ENCODE measurements around the gene IFIH1. TPM values are rescaled to one million over a fixed set of nuclear protein-coding genes. Genes with fewer than 3 reads are reported as not detected.

The IFIH1 gene
- total and polyA plus RNA-seq, 2 donors (not counting 1 experiment from before 2014, with no cell fraction given) = 29.5 to 54.8 TPM

DNA sequence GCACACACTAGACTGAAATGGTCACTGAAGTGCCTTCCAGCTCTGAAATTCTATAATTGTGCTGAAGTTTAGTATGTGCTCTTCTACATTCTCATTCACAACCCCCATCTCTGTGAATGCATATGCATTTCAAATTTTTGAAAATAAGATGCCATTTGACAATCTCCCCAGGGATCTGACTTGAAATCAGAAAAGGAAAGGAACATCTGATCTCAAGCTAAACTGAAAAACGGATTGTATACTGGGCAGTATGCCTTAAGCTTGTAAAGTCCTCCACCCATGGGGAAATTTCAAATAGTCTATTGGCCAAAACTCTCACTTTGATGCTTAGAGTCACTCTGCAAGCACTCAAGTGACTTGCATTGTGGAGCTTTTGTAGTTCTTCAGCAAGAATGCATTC lies 98.1 kb downstream of the IFIH1 start:
- POLR2A ChIA-PET = no interaction called here
- no peaks in the 10 kb centered on the region for H3K4me1 Mint-ChIP-seq
- intact Hi-C loops (cut with micrococcal nuclease) = no loop called here
- H3K27me3 ChIP-seq (replicated peaks in 1 of 4; ENCODE audit: control extremely low read depth in 1 of 4, control insufficient read depth in 3 of 4, insufficient read depth in 4 of 4, low read length in 3 of 4) = no peaks in the 10 kb centered on the region
- H3K27ac Mint-ChIP-seq = no peak overlapping the region
- H3K4me1 ChIP-seq (ENCODE audit: control insufficient read depth in 2 of 2, insufficient read depth in 2 of 2, low read length in 2 of 2) = no peaks in the 10 kb centered on the region
- H3K4me3 Mint-ChIP-seq = no peak overlapping the region
- no peaks in the 10 kb centered on the region for H3K9me3 ChIP-seq (ENCODE audit: control extremely low read depth in 1 of 3, control insufficient read depth in 2 of 3, insufficient read depth in 1 of 3, low read length in 2 of 3)
- WGBS (ENCODE audit: insufficient coverage) = no CpG with 5 or more reads among the region's 1 CpG
- TF ChIP-seq, protein P1, sequence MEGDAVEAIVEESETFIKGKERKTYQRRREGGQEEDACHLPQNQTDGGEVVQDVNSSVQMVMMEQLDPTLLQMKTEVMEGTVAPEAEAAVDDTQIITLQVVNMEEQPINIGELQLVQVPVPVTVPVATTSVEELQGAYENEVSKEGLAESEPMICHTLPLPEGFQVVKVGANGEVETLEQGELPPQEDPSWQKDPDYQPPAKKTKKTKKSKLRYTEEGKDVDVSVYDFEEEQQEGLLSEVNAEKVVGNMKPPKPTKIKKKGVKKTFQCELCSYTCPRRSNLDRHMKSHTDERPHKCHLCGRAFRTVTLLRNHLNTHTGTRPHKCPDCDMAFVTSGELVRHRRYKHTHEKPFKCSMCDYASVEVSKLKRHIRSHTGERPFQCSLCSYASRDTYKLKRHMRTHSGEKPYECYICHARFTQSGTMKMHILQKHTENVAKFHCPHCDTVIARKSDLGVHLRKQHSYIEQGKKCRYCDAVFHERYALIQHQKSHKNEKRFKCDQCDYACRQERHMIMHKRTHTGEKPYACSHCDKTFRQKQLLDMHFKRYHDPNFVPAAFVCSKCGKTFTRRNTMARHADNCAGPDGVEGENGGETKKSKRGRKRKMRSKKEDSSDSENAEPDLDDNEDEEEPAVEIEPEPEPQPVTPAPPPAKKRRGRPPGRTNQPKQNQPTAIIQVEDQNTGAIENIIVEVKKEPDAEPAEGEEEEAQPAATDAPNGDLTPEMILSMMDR (IDR thresholded peaks at IDR 0.05) = no peak
- no peak for TF ChIP-seq EZH2 (IDR thresholded peaks at IDR 0.05; ENCODE audit: borderline replicate concordance, insufficient read depth, low read depth, low read length, poor library complexity, severe bottlenecking)
- H3K9me3 Mint-ChIP-seq (ENCODE audit: insufficient read depth) = no peaks in the 10 kb centered on the region
- H3K27ac ChIP-seq (ENCODE audit: low read length in 2 of 2) = no peak overlapping the region
- no peak overlapping the region for H2AFZ ChIP-seq (ENCODE audit: insufficient read depth, low read depth, low read length, poor library complexity, severe bottlenecking)
- no peak for ATAC-seq (ENCODE audit: low read depth)
- H3K9ac ChIP-seq (ENCODE audit: low read length) = no peak overlapping the region
- no peak overlapping the region for H3K4me3 ChIP-seq (ENCODE audit: control extremely low read depth in 1 of 5, extremely low read depth in 1 of 5, insufficient read depth in 1 of 5, low read depth in 2 of 5, low read length in 4 of 5)
- H3K79me2 ChIP-seq (ENCODE audit: control insufficient read depth, insufficient read depth, low read length) = no peaks in the 10 kb centered on the region
- H3K36me3 ChIP-seq (replicated peaks in 1 of 2; ENCODE audit: control extremely low read depth in 1 of 2, control insufficient read depth in 1 of 2, extremely low read depth in 1 of 2, insufficient read depth in 2 of 2, low read length in 1 of 2) = no peaks in the 10 kb centered on the region
- CTCF ChIA-PET = interaction anchor here (0.7 to 5.8 kb wide), 18 partner anchors 9 to 117 kb away, joined by 3 to 80 read pairs (median 7); no protein-coding TSS in a partner anchor
- H3K27me3 Mint-ChIP-seq = peaks cover 14% of the 10 kb centered on the region
- H3K4me2 ChIP-seq (replicated peaks; ENCODE audit: low read depth, low read length, poor library complexity, severe bottlenecking) = no peak overlapping the region
- no peaks in the 10 kb centered on the region for H4K20me1 ChIP-seq (ENCODE audit: control insufficient read depth, insufficient read depth, low read length, poor library complexity, severe bottlenecking)
- no peak for DNase-seq

DNA sequence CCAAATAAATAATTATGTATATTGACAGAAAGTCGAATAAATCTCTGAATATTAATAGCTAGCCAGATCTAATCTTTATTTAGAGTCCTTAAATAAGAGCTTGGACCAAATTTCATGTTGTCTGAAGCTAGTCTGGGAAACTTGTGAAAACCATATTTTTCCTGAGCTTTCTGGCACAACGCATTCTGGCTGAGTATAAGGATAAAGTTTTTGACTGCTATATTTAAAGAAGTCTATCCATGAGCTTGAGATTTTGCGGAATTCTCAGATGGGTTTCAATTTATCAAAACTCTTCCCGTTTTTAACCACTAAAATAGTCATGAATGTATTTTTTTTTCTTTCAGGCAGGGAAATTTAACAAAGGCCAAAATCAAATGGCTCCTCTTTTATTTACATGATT lies 99.1 kb downstream of the IFIH1 start:
- no peak for TF ChIP-seq EZH2 (IDR thresholded peaks at IDR 0.05; ENCODE audit: borderline replicate concordance, insufficient read depth, low read depth, low read length, poor library complexity, severe bottlenecking)
- TF ChIP-seq, protein P1 (IDR thresholded peaks at IDR 0.05) = no peak
- no peaks in the 10 kb centered on the region for H3K36me3 ChIP-seq (replicated peaks in 1 of 2; ENCODE audit: control extremely low read depth in 1 of 2, control insufficient read depth in 1 of 2, extremely low read depth in 1 of 2, insufficient read depth in 2 of 2, low read length in 1 of 2)
- Mint-ChIP-seq H3K27ac (no peak overlapping the region), H3K4me1 (no peaks in the 10 kb centered on the region), H3K4me3 (no peak overlapping the region), H3K27me3 (peaks cover 15% of the 10 kb centered on the region), H3K9me3 (ENCODE audit: insufficient read depth) (no peaks in the 10 kb centered on the region)
- no peak overlapping the region for H3K27ac ChIP-seq (ENCODE audit: low read length in 2 of 2)
- H3K27me3 ChIP-seq (replicated peaks in 1 of 4; ENCODE audit: control extremely low read depth in 1 of 4, control insufficient read depth in 3 of 4, insufficient read depth in 4 of 4, low read length in 3 of 4) = no peaks in the 10 kb centered on the region
- DNase-seq (no peak), ATAC-seq (ENCODE audit: low read depth) (no peak)
- intact Hi-C loops (cut with micrococcal nuclease) = no loop called here
- POLR2A ChIA-PET = no interaction called here
- no peaks in the 10 kb centered on the region for H3K9me3 ChIP-seq (ENCODE audit: control extremely low read depth in 1 of 3, control insufficient read depth in 2 of 3, insufficient read depth in 1 of 3, low read length in 2 of 3)
- no peaks in the 10 kb centered on the region for H4K20me1 ChIP-seq (ENCODE audit: control insufficient read depth, insufficient read depth, low read length, poor library complexity, severe bottlenecking)
- H3K9ac ChIP-seq (ENCODE audit: low read length) = no peak overlapping the region
- H3K4me1 ChIP-seq (ENCODE audit: control insufficient read depth in 2 of 2, insufficient read depth in 2 of 2, low read length in 2 of 2) = no peaks in the 10 kb centered on the region
- no peaks in the 10 kb centered on the region for H3K79me2 ChIP-seq (ENCODE audit: control insufficient read depth, insufficient read depth, low read length)
- WGBS (ENCODE audit: insufficient coverage) = no CpG with 5 or more reads among the region's 4 CpGs
- H3K4me2 ChIP-seq (replicated peaks; ENCODE audit: low read depth, low read length, poor library complexity, severe bottlenecking) = no peak overlapping the region
- CTCF ChIA-PET = interaction anchor here (0.9 to 5.8 kb wide), 10 partner anchors 10 to 118 kb away, joined by 3 to 80 read pairs (median 14); no protein-coding TSS in a partner anchor
- no peak overlapping the region for H3K4me3 ChIP-seq (ENCODE audit: control extremely low read depth in 1 of 5, extremely low read depth in 1 of 5, insufficient read depth in 1 of 5, low read depth in 2 of 5, low read length in 4 of 5)
- H2AFZ ChIP-seq (ENCODE audit: insufficient read depth, low read depth, low read length, poor library complexity, severe bottlenecking) = no peak overlapping the region

Data from B cell (primary cell).